Measurements from ENCODE around the gene CPTP. TPM values are rescaled to one million over a fixed set of nuclear protein-coding genes. Genes with fewer than 3 reads are reported as not detected.

CPTP gene
- total and polyA plus RNA-seq, 2 of the 13 experiments (the other 11 are each of a cell fraction or from before 2014, with no cell fraction given): 5.5 to 9.3 TPM

GRCh38 chr1:1359664-1360468 lies 35.3 kb downstream of the CPTP start (continued):
- TF ChIP-seq, protein P1, sequence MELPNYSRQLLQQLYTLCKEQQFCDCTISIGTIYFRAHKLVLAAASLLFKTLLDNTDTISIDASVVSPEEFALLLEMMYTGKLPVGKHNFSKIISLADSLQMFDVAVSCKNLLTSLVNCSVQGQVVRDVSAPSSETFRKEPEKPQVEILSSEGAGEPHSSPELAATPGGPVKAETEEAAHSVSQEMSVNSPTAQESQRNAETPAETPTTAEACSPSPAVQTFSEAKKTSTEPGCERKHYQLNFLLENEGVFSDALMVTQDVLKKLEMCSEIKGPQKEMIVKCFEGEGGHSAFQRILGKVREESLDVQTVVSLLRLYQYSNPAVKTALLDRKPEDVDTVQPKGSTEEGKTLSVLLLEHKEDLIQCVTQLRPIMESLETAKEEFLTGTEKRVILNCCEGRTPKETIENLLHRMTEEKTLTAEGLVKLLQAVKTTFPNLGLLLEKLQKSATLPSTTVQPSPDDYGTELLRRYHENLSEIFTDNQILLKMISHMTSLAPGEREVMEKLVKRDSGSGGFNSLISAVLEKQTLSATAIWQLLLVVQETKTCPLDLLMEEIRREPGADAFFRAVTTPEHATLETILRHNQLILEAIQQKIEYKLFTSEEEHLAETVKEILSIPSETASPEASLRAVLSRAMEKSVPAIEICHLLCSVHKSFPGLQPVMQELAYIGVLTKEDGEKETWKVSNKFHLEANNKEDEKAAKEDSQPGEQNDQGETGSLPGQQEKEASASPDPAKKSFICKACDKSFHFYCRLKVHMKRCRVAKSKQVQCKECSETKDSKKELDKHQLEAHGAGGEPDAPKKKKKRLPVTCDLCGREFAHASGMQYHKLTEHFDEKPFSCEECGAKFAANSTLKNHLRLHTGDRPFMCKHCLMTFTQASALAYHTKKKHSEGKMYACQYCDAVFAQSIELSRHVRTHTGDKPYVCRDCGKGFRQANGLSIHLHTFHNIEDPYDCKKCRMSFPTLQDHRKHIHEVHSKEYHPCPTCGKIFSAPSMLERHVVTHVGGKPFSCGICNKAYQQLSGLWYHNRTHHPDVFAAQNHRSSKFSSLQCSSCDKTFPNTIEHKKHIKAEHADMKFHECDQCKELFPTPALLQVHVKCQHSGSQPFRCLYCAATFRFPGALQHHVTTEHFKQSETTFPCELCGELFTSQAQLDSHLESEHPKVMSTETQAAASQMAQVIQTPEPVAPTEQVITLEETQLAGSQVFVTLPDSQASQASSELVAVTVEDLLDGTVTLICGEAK (IDR thresholded peaks at IDR 0.05): no peak
- TF ChIP-seq, protein P1 (CRISPR knock-in tag; IDR thresholded peaks at IDR 0.05): peak; percentile 47; the same call in 1 of the 2 replicates
- TF ChIP-seq MBD4 (IDR thresholded peaks at IDR 0.05; ENCODE audit: borderline replicate concordance, low read length) (no peak), PITX1 (CRISPR knock-in tag; IDR thresholded peaks at IDR 0.05) (0 out of 2 replicates have a peak, but pooled peaks have one; percentile 22), BHLHE40 (IDR thresholded peaks at IDR 0.05; ENCODE audit: low read length) (no peak), ZNF292 (CRISPR knock-in tag; IDR thresholded peaks at IDR 0.05; ENCODE audit: borderline replicate concordance, low read depth) (no peak), BORCS8-MEF2B (CRISPR knock-in tag; IDR thresholded peaks at IDR 0.05) (peak; percentile 55), HMG20B (CRISPR knock-in tag; conservative IDR thresholded peaks at IDR 0.05) (no peak; the same call in 1 of the 2 replicates)
- TF ChIP-seq, protein P2, sequence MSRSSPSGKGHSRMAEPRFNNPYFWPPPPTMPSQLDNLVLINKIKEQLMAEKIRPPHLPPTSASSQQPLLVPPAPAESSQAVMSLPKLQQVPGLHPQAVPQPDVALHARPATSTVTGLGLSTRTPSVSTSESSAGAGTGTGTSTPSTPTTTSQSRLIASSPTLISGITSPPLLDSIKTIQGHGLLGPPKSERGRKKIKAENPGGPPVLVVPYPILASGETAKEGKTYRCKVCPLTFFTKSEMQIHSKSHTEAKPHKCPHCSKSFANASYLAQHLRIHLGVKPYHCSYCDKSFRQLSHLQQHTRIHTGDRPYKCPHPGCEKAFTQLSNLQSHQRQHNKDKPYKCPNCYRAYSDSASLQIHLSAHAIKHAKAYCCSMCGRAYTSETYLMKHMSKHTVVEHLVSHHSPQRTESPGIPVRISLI (CRISPR knock-in tag; IDR thresholded peaks at IDR 0.05; ENCODE audit: borderline replicate concordance): no peak
- TF ChIP-seq, protein P3, sequence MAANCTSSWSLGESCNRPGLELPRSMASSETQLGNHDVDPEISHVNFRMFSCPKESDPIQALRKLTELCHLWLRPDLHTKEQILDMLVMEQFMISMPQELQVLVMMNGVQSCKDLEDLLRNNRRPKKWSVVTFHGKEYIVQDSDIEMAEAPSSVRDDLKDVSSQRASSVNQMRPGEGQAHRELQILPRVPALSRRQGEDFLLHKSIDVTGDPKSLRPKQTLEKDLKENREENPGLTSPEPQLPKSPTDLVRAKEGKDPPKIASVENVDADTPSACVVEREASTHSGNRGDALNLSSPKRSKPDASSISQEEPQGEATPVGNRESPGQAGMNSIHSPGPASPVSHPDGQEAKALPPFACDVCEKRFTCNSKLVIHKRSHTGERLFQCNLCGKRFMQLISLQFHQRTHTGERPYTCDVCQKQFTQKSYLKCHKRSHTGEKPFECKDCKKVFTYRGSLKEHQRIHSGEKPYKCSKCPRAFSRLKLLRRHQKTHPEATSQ (CRISPR knock-in tag; IDR thresholded peaks at IDR 0.05; ENCODE audit: borderline replicate concordance): no peak
